Activated gamma-delta T cell treated with anti-CD3 and anti-CD28 coated beads, Interleukin-2, amount 50 U/mL, for 16 hours (primary cell): ENCODE results near the gene SORCS2.
"Not testable (repeated sequence)": the region's sequence is repeated elsewhere in the genome, so short reads cannot be mapped to it uniquely, and the experiment has no call there.

Experiments
- DNase-seq: peaks from one replicate; pipeline ENCODE4 v3.0.0-alpha.2; 2020; ENCODE audit warnings: low read depth

Gene SORCS2

DNA sequence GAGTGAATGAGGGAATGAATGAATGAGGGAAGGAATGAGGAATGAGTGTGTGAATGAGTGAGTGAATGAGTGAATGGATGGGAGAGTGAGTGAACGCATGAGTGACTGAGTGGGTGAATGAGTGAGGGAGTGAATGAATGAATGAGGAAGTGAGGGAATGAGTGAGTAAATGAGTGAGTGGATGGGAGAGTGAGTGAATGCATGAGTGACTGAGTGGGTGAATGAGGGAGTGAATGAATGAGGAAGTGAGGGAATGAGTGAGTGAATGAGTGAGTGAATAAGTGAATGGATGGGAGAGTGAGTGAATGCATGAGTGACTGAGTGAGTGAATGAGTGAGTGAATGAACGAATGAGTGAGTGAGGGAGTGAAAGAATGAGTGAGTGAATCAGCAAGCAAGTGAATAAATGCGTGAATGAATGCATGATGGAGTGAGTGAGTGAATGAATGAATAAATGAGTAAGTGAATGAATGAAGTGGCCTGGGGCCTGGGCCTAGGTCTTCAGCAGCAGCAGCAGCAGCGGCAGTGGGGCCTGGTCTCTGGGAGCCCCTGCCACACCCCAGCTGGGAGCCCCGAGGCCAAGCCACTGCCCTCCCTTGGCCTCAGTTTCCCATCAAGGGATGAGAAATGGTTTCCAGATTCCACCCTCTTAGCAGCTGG is 258.6 kb downstream of the SORCS2 start:
- no peak for DNase-seq

- DNase-seq = no peak
Observed at GRCh38 chr4:7451434-7451789, 259.1 kb downstream of the SORCS2 start.

- DNase-seq = no peak
Observed at GRCh38 chr4:7451800-7452199, 259.5 kb downstream of the SORCS2 start.

- not testable (repeated sequence) for DNase-seq
Observed at GRCh38 chr4:7452802-7453201, 260.5 kb downstream of the SORCS2 start.

DNA sequence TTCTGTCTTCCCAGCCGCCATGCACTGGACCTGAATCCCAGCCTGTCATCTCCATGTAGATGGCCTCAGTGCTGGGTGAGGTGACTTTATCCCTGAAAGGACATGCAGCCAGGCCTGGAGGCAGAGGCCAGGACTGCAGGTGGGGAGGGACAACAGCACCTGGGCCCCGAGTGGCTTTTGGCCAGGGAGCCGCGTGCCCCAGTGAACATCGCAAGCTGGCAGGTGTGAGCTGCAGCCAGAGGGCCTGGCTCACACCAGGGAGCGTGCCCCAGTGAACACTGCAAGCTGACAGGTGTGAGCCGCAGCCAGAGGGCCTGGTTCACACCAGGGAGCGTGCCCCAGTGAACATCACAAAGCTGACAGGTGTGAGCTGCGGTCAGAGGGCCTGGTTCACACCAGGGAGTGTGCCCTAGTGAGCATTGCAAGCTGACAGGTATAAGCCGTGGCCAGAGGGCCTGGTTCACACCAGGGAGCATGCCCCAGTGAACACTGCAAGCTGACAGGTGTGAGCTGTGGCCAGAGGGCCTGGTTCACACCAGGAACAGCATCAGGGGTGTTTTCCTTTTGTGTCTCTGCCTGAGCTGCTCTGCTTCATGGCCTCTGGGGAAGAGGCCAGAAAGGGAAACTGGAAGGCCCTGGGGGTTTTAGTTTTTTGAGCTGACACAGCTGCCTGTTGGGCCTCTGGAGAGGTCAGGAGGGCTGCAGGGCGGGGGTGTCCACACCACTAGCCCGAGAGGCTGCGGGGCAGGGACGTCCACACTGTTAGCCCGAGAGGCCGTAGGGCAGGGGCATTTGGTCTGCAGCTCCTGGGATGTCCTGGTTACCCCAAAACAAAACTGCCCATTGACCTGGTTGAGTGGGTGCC is 265.1 kb downstream of the SORCS2 start:
- no peak for DNase-seq

DNA sequence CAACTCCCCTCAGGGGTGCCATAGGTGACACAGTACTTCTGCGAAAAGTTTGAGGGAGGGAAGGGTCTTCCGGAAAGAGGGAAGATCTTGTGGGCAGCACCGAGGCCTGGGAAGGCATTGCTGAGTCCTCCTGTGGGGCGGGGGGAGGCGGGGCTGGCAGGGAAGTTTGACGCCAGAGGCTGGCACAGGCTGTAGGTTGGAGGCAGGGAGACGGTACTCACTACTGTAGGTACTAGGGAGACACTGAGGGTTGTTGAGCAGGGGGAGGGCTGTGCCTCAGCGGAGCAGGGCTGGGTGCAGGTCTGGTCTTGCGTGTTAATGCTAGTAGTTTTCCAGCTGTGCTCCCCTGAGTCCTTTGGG is 265.7 kb downstream of the SORCS2 start:
- DNase-seq = no peak

- DNase-seq = no peak
Observed at GRCh38 chr4:7458477-7458876, 266.1 kb downstream of the SORCS2 start.

- DNase-seq = no peak
Observed at GRCh38 chr4:7459471-7459870, 267.1 kb downstream of the SORCS2 start.

DNA sequence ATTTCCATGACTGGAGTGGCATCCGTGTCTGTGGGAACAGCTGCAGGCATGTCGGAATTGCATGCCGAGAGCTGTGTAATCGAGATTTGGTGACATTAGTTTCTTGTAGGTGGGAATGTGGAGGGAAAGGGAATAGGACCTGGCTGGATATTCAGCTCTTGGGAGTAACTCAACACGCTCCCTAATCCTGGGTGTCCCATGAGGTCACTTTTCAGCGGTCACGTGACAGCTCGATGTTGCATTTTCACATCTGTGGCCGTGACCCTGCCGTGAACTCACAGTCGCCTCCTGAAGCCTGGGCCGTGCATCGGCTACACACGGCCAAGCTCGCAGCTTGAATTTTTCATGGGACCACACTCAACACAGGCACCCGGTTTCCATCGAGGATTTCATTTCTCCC is 268.2 kb downstream of the SORCS2 start:
- DNase-seq = no peak

- no peak for DNase-seq
Observed at GRCh38 chr4:7461230-7461629, 268.9 kb downstream of the SORCS2 start.

- no peak for DNase-seq
Observed at GRCh38 chr4:7462509-7462971, 270.2 kb downstream of the SORCS2 start.

DNA sequence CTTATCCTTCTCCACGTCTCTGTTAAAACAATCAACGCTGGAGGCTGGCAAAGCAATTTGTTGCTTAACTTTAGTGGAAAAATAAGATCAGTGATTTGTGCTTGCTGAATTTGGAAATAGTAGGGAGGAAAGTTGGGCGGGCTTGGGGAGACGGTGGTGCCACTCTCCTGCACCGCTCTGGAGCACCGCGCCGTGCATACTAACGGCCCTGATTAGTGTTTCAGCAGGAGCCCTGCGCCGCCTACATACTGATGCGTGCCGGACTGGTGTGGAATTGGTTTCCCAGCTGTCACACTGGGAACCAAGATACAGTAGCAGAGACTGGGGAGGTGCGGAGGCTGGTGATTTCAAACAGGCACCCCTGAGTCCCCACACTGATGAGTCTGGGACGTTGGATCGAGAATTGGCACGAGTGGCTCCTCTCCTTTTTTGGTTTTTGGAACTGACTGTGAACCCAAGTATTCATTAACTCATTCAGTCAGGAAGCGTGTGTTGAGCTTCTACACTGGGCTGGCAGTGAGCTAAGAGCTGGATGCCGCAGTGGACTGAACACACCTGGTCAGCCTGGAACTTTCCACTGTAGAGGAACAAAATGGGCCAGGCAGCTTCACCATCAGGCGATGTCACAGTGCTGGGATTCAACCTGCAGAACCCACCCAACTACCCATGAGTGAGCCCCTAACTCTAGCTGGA is 271.4 kb downstream of the SORCS2 start:
- DNase-seq = no peak

DNA sequence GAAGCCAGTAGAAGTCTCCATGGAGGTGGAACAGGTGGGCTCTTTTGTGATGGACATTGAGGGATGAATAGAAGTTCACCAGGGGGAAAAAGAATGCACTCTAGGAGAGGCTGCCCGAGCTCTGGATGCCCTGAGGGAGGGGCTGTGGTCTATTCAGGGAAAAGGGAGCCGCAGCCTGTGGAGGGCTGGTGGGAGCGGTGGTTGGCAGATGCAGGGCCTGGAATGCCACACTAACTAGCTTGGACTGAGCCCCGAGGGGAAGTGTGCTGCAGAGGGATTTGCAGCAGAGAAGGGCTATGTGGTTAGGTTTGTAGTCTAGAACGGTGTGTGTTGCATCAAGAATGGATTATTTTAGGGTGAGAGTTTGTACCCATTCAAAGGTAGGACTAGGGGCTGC is 271.9 kb downstream of the SORCS2 start:
- DNase-seq = no peak

DNA sequence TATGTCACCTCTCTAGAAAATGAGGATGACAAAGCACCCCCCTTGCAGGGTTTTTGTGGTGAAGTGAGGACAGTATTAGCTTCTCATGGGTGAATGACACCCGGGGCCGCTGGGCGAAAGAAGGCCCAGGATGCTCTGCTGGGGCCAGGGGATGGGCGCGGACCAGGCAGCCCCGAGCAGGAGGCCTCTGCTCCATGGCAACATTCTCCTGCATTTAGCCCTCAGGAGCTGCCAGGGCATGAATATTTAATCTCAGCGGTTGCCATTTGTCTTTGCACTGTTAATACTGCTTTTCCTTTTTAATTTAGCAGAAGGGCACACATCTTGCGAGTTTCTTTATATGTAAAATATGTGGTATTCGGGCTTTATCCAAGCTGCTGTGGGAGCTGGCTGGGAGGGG is 272.7 kb downstream of the SORCS2 start:
- DNase-seq = no peak

GRCh38 chr4:7466215-7466614 is 273.9 kb downstream of the SORCS2 start:
- DNase-seq = no peak

DNA sequence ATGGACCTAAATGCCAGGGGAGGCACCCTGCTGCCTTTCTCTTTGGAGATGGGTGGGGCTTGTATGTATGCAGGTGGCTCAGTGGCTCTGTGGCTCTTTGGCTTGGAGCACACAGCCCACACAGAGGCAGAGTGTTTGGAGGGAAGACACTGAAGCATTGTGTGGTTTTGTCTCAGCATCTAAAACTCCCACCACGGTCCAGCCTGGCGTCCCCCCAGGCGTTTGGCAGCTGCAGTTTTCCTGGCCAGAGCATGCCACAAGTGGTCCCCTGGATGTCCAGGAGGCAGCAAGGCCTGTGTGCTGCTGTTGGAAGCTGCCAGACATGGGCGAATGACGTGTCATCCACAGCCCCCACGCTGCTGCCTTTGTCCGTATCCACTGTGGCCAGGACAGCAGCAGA is 274.6 kb downstream of the SORCS2 start:
- DNase-seq = no peak

DNA sequence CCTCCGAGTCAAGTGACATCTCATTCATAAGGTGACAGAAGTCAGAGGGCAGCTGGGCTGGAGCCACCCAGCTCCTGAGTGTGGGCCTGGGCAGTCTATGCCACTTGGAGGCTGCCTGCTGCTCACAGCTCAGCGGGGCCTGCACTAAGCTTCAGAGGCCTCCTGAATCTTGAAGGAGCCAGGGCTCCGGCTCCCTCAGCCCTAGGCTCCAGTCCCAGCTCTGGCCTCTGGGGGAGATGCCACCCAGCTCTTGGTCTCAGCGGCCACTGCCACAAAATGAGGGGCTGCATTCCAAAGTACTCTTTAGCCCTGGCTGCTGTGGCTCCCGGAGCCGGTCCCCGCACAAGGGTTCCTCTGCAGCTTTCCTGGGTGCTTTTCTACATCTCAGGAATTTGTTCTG is 275.1 kb downstream of the SORCS2 start:
- DNase-seq = no peak

- no peak for DNase-seq
Observed at GRCh38 chr4:7469023-7469422, 276.7 kb downstream of the SORCS2 start.

GRCh38 chr4:7470111-7470510 is 277.8 kb downstream of the SORCS2 start:
- DNase-seq = no peak

GRCh38 chr4:7470522-7471128 is 278.3 kb downstream of the SORCS2 start:
- DNase-seq = no peak

GRCh38 chr4:7472442-7473013 is 280.2 kb downstream of the SORCS2 start:
- no peak for DNase-seq

- DNase-seq = no peak
Observed at GRCh38 chr4:7473081-7473480, 280.7 kb downstream of the SORCS2 start.
